Tracheal epithelial cell (primary cell): ENCODE results near the gene CT45A10. TPM values are rescaled to one million over a fixed set of nuclear protein-coding genes. Genes with fewer than 3 reads are reported as not detected.

Experiments
- total RNA-seq: library from RNA; depleted of rRNA; stranded (reverse); fragments of >200 nt; gene quantifications from 2 replicates; pipeline ENCODE4 v1.2.1, GENCODE V29; 2014

The CT45A10 gene, protein sequence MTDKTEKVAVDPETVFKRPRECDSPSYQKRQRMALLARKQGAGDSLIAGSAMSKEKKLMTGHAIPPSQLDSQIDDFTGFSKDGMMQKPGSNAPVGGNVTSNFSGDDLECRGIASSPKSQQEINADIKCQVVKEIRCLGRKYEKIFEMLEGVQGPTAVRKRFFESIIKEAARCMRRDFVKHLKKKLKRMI
- not detected in 2 replicates for total RNA-seq

DNA sequence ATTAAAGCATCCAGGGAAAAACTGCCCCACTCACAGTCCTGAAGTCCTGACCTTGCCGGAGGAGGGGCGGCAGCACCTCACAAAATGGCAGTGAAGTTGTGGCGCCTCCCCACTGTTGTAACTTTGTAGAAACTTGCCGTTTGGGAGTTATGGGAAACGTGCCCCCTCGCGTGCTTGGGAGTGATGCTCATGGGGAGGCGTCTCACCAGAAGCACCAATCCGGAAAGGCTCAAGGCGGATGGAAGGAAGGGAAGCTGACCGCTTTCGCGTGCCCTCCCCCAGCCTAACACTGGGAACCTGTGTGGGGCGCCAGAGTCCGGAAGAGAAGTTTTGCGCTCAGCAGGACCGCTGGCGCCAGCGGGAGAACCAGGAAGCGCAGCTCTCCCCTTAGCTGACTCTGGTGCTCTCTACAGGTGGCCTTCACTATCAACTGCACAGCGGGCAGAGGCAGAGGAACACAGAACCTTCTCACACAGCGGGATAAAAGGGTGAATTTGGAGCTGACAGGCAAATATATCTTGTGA is at the start of gene CT45A10, which contains the start of gene SAGE1:
CT45A10 (minus strand) TSS at position 151 of the 524 bp plus-strand sequence. CDS start 8,100 bp downstream, outside the sequence.
SAGE1 (plus strand) TSS at position 423 of the 524 bp plus-strand sequence. CDS start 2,527 bp downstream, outside the sequence.

DNA sequence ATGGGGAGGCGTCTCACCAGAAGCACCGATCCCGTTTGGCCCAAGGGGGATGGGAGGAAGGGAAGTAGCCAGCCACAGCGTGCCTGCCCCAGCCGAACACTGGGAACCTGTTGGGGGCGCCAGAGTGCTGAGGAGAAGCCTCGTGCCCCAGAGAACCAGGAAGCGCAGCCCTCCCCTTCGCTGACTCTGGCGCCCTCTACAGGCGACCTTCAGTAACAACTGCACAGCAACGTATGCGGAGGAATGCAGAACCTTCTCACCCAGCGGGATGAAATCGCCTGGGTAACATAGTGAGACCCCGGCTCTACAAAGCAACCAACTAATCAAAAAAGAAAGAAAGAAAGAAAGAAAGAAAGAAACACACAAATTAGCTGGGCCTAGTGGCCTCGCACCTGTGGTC is 21.5 kb downstream of the CT45A10 start, which contains the start of gene CT45A9:
CT45A9 (minus strand) TSS at position 101 of the 400 bp plus-strand sequence. CDS start 3,751 bp downstream, outside the sequence.

DNA sequence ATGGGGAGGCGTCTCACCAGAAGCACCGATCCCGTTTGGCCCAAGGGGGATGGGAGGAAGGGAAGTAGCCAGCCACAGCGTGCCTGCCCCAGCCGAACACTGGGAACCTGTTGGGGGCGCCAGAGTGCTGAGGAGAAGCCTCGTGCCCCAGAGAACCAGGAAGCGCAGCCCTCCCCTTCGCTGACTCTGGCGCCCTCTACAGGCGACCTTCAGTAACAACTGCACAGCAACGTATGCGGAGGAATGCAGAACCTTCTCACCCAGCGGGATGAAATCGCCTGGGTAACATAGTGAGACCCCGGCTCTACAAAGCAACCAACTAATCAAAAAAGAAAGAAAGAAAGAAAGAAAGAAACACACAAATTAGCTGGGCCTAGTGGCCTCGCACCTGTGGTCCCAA is 38.8 kb downstream of the CT45A10 start, which contains the start of gene CT45A8:
CT45A8 (minus strand) TSS at position 101 of the 400 bp plus-strand sequence. CDS start 3,755 bp downstream, outside the sequence.

DNA sequence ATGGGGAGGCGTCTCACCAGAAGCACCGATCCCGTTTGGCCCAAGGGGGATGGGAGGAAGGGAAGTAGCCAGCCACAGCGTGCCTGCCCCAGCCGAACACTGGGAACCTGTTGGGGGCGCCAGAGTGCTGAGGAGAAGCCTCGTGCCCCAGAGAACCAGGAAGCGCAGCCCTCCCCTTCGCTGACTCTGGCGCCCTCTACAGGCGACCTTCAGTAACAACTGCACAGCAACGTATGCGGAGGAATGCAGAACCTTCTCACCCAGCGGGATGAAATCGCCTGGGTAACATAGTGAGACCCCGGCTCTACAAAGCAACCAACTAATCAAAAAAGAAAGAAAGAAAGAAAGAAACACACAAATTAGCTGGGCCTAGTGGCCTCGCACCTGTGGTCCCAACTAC is 56.1 kb downstream of the CT45A10 start, which contains the start of gene CT45A7:
CT45A7 (minus strand) TSS at position 101 of the 400 bp plus-strand sequence. CDS start 3,747 bp downstream, outside the sequence.

Other genes with a start within 250 kb of the CT45A10 start
- gene CT45A1, start 179.8 kb downstream of the CT45A10 start, total RNA-seq: not detected in 2 replicates
- not detected in 2 replicates for gene CT45A3, start 125.3 kb downstream of the CT45A10 start, total RNA-seq
- gene CT45A5, start 107.9 kb downstream of the CT45A10 start, total RNA-seq: not detected in 2 replicates
- not detected in 2 replicates for gene CT45A6, start 90.7 kb downstream of the CT45A10 start, total RNA-seq
- gene CT45A2, start 73.4 kb downstream of the CT45A10 start, total RNA-seq: not detected in 2 replicates
- not detected in 2 replicates for gene CT45A7, start 56.2 kb downstream of the CT45A10 start, total RNA-seq
- not detected in 2 replicates for gene CT45A8, start 38.9 kb downstream of the CT45A10 start, total RNA-seq
- gene CT45A9, start 21.6 kb downstream of the CT45A10 start, total RNA-seq: not detected in 2 replicates
- gene SAGE1, start 272 bp upstream of the CT45A10 start, total RNA-seq: not detected in 2 replicates
- gene MMGT1, start 80.5 kb upstream of the CT45A10 start, total RNA-seq: 9.4 and 13.9 TPM in 2 replicates
- 15.2 and 19.6 TPM in 2 replicates for gene SLC9A6, start 92.0 kb upstream of the CT45A10 start, total RNA-seq